GM23248 (cell line): ENCODE data around the gene ITGB1BP2. TPM values are rescaled to one million over a fixed set of nuclear protein-coding genes. Genes with fewer than 3 reads are reported as not detected.

Experiments
- polyA plus RNA-seq: library from polyadenylated mRNA; unstranded; fragments of >200 nt; fragmentation: Nextera tagmentation; extraction: Ambion mirVana; gene quantifications from 2 replicates; pipeline ENCODE4 v1.2.1, GENCODE V29; 2016
- total RNA-seq: library from RNA; depleted of rRNA; stranded (reverse); fragments of >200 nt; shearing (Covaris generic); gene quantifications from 2 replicates; pipeline ENCODE4 v1.2.3, GENCODE V29; 2014; rRNA removed

ITGB1BP2 gene
- total and polyA plus RNA-seq, 2 experiments from 2014 or later = 0.22 TPM; not detected in 1

Other genes with a start within 250 kb of the ITGB1BP2 start
- gene SNX12, start 233.4 kb upstream of the ITGB1BP2 start, total RNA-seq = 47.0 and 76.1 TPM in 2 replicates
- 7.6 and 10.4 TPM in 2 replicates for gene SNX12, start 233.4 kb upstream of the ITGB1BP2 start, polyA plus RNA-seq
- gene FOXO4, start 205.9 kb upstream of the ITGB1BP2 start, total RNA-seq = 5.2 and 5.3 TPM in 2 replicates
- 1.1 TPM in 2 replicates for gene FOXO4, start 205.9 kb upstream of the ITGB1BP2 start, polyA plus RNA-seq
- gene CXorf65, start 195.0 kb upstream of the ITGB1BP2 start, total RNA-seq = not detected in 2 replicates
- gene CXorf65, start 195.0 kb upstream of the ITGB1BP2 start, polyA plus RNA-seq = not detected in 2 replicates
- gene IL2RG, start 190.2 kb upstream of the ITGB1BP2 start, total RNA-seq = not detected in 2 replicates
- gene IL2RG, start 190.2 kb upstream of the ITGB1BP2 start, polyA plus RNA-seq = 0.23 and 0.53 TPM in 2 replicates
- gene MED12, start 183.2 kb upstream of the ITGB1BP2 start, total RNA-seq = 14.9 and 32.6 TPM in 2 replicates
- 9.5 and 10.0 TPM in 2 replicates for gene MED12, start 183.2 kb upstream of the ITGB1BP2 start, polyA plus RNA-seq
- gene NLGN3, start 156.9 kb upstream of the ITGB1BP2 start, total RNA-seq = 0.11 and 0.63 TPM in 2 replicates
- gene NLGN3, start 156.9 kb upstream of the ITGB1BP2 start, polyA plus RNA-seq = 0.10 and 0.34 TPM in 2 replicates
- not detected in 2 replicates for gene GJB1, start 78.5 kb upstream of the ITGB1BP2 start, total RNA-seq
- not detected in 2 replicates for gene GJB1, start 78.5 kb upstream of the ITGB1BP2 start, polyA plus RNA-seq
- gene ZMYM3, start 47.6 kb upstream of the ITGB1BP2 start, total RNA-seq = 14.7 and 14.8 TPM in 2 replicates
- 7.7 TPM in 2 replicates for gene ZMYM3, start 47.6 kb upstream of the ITGB1BP2 start, polyA plus RNA-seq
- 298 and 310 TPM in 2 replicates for gene NONO, start 18.1 kb upstream of the ITGB1BP2 start, total RNA-seq
- 164 and 179 TPM in 2 replicates for gene NONO, start 18.1 kb upstream of the ITGB1BP2 start, polyA plus RNA-seq
- 12.4 and 12.5 TPM in 2 replicates for gene TAF1, start 64.6 kb downstream of the ITGB1BP2 start, total RNA-seq
- gene TAF1, start 64.6 kb downstream of the ITGB1BP2 start, polyA plus RNA-seq = 4.7 and 5.3 TPM in 2 replicates
- gene OGT, start 231.4 kb downstream of the ITGB1BP2 start, total RNA-seq = 97.1 and 119 TPM in 2 replicates
- gene OGT, start 231.4 kb downstream of the ITGB1BP2 start, polyA plus RNA-seq = 31.5 and 42.1 TPM in 2 replicates